Uterus (tissue), 2 donors: ENCODE results near the gene PDE6A.

ENCODE experiments used
- CTCF ChIP-seq, 4 experiments: fragments of 200-600 bp in 2 of 4; fragments of 450-650 bp in 2 of 4; sonication (generic) in 2 of 4; IDR thresholded peaks; one replicate each; pipeline ENCODE4 v1.5.1; 2016 to 2019; ENCODE audit warnings: antibody characterized with exemption in 4 of 4, mild to moderate bottlenecking in 2 of 4, moderate library complexity in 1 of 4
- POLR2A ChIP-seq, 2 donors: fragments of 450-650 bp; IDR thresholded peaks; one replicate each; pipeline ENCODE4 v1.6.1; 2016; ENCODE audit warnings: antibody characterized with exemption in 2 of 2, mild to moderate bottlenecking in 1 of 2, moderate library complexity in 1 of 2

DNA sequence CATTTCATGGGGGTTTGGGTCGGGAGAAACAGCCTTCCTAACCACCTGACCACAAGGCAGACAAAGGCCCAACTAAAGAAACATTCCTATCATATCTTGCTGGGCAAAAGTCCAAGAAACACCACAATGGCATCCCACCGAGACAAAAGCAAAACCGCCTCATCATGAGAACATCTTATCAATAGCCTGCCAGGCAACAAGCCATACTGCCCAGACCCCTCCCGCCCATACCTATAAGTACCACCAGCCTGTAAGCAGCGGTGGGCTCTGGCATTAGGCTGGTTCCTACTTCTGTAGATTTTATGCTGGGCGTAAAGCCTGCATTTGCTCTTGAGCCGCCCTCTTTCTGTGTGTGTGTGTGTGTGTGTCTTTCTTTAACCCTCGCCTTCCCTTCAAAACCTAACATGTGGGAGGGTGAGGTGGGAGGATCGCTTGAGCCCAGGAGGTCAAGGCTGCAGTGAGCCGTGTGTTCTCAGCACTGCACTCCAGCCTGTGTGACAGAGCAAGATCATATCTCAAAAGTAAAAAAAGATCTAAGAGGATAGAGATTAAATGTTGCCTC, 56.9 kb downstream of the PDE6A start:
- TF ChIP-seq CTCF (IDR thresholded peaks at IDR 0.05), result no peak
- no peak for TF ChIP-seq POLR2A (IDR thresholded peaks at IDR 0.05)
